Activated CD4-positive, alpha-beta T cell treated with anti-CD3 and anti-CD28 coated beads, Interleukin-2, amount 50 U/mL, for 16 hours (primary cell): ENCODE measurements around the gene ACVR2B.

Source experiments
- DNase-seq: peaks from one replicate; pipeline ENCODE4 v3.0.0-alpha.2; 2020

Gene ACVR2B

GRCh38 chr3:38489766-38490165 is 36.1 kb downstream of the ACVR2B start:
- no peak for DNase-seq

DNA sequence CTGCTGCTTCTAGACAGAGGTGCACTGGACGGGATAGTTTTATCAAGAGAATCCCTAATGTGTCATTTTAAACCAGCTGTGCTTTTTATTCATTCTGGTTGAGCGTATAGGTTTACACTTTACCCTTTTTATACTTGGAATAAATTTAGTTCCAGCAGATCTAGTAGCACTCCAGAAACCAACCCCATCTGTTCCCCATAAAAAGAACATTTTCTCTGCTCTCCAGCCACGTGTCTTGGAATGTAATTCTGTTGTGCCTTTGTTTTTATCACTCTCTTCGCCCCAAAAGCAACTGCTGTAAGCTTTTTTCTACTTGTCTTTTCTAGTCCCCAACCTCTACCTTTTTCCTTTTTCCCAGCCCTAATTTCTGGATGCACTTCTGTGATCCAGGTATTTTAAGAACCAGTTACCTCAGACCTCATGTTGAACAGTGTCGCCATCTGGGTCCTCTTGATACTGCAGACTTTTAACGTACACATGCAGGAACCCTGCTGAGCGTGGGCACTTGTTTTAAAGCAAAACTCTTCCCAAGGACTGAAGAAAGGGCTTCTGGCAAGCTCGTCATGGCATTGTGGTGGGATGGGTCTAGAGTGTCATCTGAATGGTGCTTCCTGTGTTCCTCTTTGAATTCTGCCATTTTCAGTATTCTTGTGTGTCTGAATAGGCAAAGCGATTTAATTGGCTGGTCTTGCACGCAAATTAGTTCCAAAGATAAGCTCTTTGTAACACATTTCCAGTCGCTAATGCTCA is 36.8 kb downstream of the ACVR2B start:
- no peak for DNase-seq

GRCh38 chr3:38491215-38491614 is 37.5 kb downstream of the ACVR2B start:
- no peak for DNase-seq

DNA sequence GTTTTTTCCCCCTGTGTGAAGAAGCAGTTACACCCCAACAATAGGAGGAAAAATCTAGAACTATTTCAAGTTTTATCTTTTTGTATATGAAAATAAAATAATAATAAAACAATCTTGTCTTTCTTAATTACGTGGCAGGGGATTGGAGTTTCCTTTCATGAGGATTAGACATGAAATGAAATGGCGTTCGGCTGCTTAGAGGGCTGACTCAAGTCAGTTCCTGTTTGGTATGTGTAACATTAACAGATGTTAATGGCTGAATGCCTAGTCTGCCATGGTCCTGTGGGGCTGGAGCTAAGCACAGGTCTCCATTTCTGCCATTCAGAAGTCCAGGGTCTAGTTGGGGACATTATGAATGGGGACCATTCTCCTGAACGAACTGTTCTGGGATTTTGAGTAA is 39.3 kb downstream of the ACVR2B start:
- DNase-seq, result no peak

GRCh38 chr3:38496131-38496910 is 42.6 kb downstream of the ACVR2B start, which contains the start of gene EXOG:
EXOG (plus strand) TSS chr3:38496340; CDS start chr3:38496368, 28 bp downstream.
- peak; percentile 96 for DNase-seq

- peak; percentile 18 for DNase-seq
These were observed 43.3 kb downstream of the ACVR2B start for GRCh38 chr3:38497031-38497430.

GRCh38 chr3:38500688-38501417 is 47.2 kb downstream of the ACVR2B start:
- no peak for DNase-seq

DNA sequence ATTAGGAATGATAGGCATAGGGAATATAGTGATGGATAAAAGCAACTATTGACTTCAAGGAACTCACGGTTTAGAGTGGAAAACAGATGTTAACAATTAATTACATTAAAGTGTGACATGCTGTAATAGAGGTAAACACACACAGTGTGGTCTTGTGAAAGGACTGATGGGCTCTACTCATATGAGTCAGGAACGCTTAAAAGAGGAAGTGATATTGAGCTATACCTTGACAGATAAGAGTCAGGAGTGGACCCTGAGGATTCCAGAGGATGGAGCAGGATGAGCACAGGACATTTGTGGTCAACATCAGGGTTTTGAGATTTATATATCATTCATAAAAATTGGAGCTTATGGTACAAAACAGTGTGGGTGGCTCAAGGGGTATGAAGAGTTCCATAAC is 53.4 kb downstream of the ACVR2B start:
- DNase-seq, result no peak

DNA sequence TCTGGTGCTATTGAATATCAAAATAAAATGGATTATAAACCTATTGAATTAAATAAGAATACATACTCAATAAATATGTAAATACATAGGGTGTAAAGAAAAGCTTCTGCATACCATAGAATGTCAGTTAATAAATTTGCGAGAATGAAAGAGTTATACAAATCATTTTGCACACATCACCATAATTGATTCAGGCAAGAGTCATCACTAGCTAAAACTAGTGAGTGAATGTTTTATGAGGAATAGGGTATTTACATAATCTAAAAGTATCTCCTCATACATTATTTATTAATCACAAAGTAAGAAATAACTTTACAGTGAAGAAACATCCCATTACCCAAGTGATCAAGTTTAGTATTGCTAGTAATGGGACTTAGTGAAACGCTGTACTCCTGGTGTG is 56.0 kb downstream of the ACVR2B start:
- DNase-seq, result no peak

- DNase-seq, result no peak
These were observed 56.9 kb downstream of the ACVR2B start for GRCh38 chr3:38510631-38511030.

DNA sequence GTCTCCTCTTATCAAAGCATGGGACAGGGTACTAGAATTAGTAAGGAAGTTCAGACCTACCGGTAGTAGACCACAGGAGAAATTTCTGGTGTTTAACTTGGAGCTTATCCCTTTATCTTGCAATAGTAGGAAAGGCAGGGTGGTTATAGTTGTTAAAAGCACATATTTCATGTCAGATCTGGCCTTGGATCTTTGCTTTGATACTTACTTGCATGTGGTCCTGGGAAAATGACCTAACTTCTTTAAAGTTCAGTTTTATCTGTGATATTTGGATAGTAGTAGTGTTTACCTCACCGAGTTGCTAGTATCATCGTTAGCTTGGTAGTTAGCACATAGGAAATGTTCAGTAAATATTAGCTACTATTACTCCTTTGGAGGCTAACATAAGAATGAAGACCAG is 57.9 kb downstream of the ACVR2B start:
- DNase-seq, result no peak

- DNase-seq, result no peak
These were observed 61.7 kb downstream of the ACVR2B start for GRCh38 chr3:38515367-38515766.

- no peak for DNase-seq
These were observed 63.0 kb downstream of the ACVR2B start for GRCh38 chr3:38516669-38517068.

GRCh38 chr3:38519000-38519399 is 65.3 kb downstream of the ACVR2B start:
- DNase-seq, result no peak

DNA sequence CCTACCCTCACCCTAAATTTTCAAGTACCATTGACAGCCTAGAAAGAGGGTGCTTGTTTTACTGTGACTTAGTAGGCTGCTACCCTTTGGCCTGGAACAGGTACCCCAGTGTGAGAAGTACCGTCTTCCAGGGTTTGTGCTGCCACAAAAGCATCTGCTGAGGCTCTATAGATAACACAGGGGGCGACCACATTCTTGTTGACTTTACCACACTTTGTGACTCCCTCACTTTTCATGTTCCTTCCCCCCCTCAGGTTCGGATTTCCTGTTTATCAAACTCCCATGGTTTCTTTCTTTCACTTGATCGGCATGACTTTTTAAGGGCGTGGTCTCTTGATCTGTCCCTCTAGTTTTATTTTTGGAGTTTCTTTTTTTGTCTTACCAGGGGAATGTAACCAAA is 66.0 kb downstream of the ACVR2B start:
- DNase-seq, result no peak

GRCh38 chr3:38521391-38521987 is 67.8 kb downstream of the ACVR2B start:
- DNase-seq, result peak; percentile 63

- no peak for DNase-seq
These were observed 68.3 kb downstream of the ACVR2B start for GRCh38 chr3:38522002-38522401.

GRCh38 chr3:38524141-38524739 is 70.5 kb downstream of the ACVR2B start:
- no peak for DNase-seq

DNA sequence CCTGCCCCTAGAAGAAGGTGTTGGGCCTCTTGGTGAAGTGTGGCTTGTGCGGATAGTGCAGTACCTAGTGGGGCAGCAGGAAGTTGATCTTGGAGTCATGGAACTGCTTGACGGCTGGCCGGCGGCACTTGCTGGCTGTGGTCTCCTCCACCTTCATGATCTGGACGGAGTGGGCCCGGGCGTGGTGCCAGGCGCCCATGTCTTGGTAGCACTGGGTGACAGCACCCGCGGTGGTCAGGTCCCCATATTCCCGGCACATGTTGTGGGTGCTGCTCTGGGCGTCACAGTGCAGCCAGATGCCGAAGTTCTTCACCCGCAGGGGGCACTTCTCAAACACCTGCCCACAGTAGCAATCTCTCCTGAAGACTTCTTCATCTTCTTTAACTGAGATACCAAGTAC is 73.1 kb downstream of the ACVR2B start:
- no peak for DNase-seq

GRCh38 chr3:38528457-38528856 is 74.8 kb downstream of the ACVR2B start:
- DNase-seq, result no peak

DNA sequence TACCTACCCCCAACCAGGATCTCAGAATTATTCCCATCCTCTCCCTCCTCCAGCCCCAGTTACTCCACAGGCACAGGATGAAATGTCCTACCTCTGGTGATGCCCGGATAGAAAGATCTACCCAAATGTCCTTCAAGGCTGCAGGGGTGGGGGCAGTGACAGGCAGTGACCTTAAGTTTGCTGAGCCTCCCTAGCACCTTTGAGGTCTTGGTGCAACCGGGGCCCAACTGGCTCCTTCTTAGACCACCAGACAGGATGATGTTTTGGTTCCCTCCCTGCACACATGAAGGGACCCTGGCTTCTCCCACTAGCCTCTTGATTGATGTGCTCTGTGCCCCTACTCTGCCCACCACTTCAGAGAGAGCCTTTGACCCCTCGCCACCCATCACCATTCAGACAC is 78.8 kb downstream of the ACVR2B start:
- no peak for DNase-seq

DNA sequence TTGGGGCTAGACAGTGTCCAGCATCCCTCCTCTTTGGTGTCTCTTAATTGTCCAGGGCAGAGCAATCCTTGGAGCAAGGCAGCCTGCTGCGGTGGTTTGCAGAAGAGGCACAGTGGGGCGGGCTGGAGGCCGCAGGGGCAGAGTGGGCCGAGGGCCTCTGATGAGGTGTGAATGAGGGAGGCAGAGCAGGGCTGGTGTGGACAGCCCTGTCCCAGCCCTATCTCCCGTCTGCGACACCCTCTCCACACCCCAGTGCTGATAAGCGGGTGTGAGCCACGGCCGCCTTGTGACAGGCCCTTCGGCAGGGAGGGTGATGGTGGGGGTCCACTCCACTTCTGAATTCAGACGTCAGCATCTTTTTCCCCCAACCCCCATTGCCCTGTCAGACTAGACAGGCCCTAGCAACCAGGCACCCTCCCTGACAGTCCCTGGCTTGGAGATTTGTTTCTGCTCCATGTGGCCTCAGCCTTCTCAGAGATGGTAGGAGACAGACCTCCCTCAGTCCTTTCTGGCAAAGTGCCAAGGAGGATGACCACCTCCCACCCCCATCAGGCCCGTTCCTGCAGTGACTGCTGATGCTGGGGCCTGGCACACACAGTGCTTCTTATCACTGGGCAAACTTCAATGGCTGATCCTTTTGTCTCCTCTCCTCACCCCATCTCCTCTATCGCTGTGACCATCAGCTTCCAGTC is 79.7 kb downstream of the ACVR2B start:
- DNase-seq, result no peak
